NCI-H1930 (cell line): ENCODE results near the gene RBFA.

Source experiments
- DNase-seq, 2 experiments: peaks; one replicate each; lab custom pipeline; 2025; lab: John Stamatoyannopoulos, UW

Gene RBFA

DNA sequence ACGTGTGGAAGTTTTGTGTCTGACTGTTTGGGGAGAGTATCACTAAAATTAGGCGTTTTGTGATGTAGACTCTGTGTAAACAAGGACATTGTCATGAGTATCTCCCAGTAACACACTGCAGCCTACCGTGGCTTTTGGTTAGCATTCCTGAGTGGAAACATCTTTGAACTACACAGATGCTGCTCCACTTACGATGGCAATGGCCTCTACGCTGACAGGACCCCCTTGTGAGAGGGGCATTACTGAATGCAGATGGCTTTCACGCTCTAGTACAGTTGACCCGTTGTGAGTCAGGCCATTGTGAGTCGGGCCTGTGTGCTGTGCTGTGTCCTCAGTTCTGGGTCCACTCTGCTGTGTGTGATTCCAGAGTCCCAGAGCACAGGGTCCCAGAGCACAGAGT lies 40.5 kb downstream of the RBFA start:
- no peak for DNase-seq

DNA sequence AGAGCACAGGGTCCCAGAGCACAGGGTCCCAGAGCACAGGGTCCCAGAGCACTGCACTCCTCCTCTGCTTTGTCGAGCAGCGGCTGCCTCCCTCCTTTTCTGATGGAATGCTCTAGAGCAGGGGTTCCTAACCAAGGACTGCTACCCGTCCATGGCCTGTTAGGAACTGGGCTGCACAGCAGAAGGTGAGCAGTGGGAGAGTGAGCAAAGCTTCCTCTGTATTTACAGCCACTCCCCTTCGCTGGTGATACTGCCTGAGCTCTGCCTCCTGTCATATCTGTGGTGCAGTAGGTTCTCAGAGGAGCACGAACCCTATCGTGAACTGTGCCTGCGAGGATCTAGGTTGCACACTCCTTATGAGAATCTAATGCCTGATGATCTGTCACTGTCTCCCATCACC lies 41.7 kb downstream of the RBFA start:
- DNase-seq: no peak

- no peak for DNase-seq
These were observed 42.1 kb downstream of the RBFA start for GRCh38 chr18:80076379-80076778.

- DNase-seq: no peak
These were observed 43.6 kb downstream of the RBFA start for GRCh38 chr18:80077873-80078272.
